CD4-positive, alpha-beta T cell treated with Interleukin-1 beta for 1 hour (primary cell): Measurements from ENCODE around the gene TIAM1.

ENCODE experiments used
- DNase-seq, 2 donors: peaks; one replicate each; pipeline ENCODE4 v3.0.0-alpha.2; 2020 to 2022

Gene TIAM1

GRCh38 chr21:31283025-31283424 lies 61.0 kb downstream of the TIAM1 start:
- DNase-seq: peak; percentile 12 to 29

- no peak for DNase-seq
Observed at GRCh38 chr21:31282095-31282709, 61.9 kb downstream of the TIAM1 start.

GRCh38 chr21:31281561-31281960 lies 62.5 kb downstream of the TIAM1 start:
- DNase-seq: no peak

GRCh38 chr21:31279986-31280385 lies 64.1 kb downstream of the TIAM1 start:
- DNase-seq: no peak

- DNase-seq: no peak
Observed at GRCh38 chr21:31279214-31279613, 64.8 kb downstream of the TIAM1 start.

- DNase-seq: no peak
Observed at GRCh38 chr21:31278511-31279130, 65.4 kb downstream of the TIAM1 start.

- DNase-seq: no peak
Observed at GRCh38 chr21:31276663-31277062, 67.4 kb downstream of the TIAM1 start.

GRCh38 chr21:31275901-31276300 lies 68.2 kb downstream of the TIAM1 start:
- no peak for DNase-seq

GRCh38 chr21:31273278-31273677 lies 70.8 kb downstream of the TIAM1 start:
- DNase-seq: no peak

GRCh38 chr21:31268090-31268489 lies 76.0 kb downstream of the TIAM1 start:
- DNase-seq: no peak

- no peak for DNase-seq
Observed at GRCh38 chr21:31267644-31268043, 76.4 kb downstream of the TIAM1 start.

- no peak for DNase-seq
Observed at GRCh38 chr21:31266241-31266640, 77.8 kb downstream of the TIAM1 start.

GRCh38 chr21:31265366-31266013 lies 78.6 kb downstream of the TIAM1 start:
- no peak for DNase-seq

- no peak for DNase-seq
Observed at GRCh38 chr21:31264574-31264973, 79.5 kb downstream of the TIAM1 start.

GRCh38 chr21:31262728-31263127 lies 81.3 kb downstream of the TIAM1 start:
- DNase-seq: no peak

- no peak for DNase-seq
Observed at GRCh38 chr21:31261759-31262158, 82.3 kb downstream of the TIAM1 start.

- no peak for DNase-seq
Observed at GRCh38 chr21:31260790-31261189, 83.3 kb downstream of the TIAM1 start.

- no peak for DNase-seq
Observed at GRCh38 chr21:31258073-31258472, 86.0 kb downstream of the TIAM1 start.

GRCh38 chr21:31257265-31257664 lies 86.8 kb downstream of the TIAM1 start:
- DNase-seq: no peak

GRCh38 chr21:31255896-31256295 lies 88.2 kb downstream of the TIAM1 start:
- DNase-seq: no peak

- DNase-seq: no peak
Observed at GRCh38 chr21:31255036-31255435, 89.0 kb downstream of the TIAM1 start.

GRCh38 chr21:31254131-31254530 lies 89.9 kb downstream of the TIAM1 start:
- DNase-seq: no peak

- no peak for DNase-seq
Observed at GRCh38 chr21:31253684-31254083, 90.4 kb downstream of the TIAM1 start.

- no peak for DNase-seq
Observed at GRCh38 chr21:31252611-31253010, 91.5 kb downstream of the TIAM1 start.

- DNase-seq: no peak
Observed at GRCh38 chr21:31252091-31252490, 92.0 kb downstream of the TIAM1 start.
